ENCODE results near the gene RET. TPM values are rescaled to one million over a fixed set of nuclear protein-coding genes. Genes with fewer than 3 reads are reported as not detected.

RET gene
- total and polyA plus RNA-seq, 2 experiments from 2014 or later: 0.50 TPM; not detected in 1

DNA sequence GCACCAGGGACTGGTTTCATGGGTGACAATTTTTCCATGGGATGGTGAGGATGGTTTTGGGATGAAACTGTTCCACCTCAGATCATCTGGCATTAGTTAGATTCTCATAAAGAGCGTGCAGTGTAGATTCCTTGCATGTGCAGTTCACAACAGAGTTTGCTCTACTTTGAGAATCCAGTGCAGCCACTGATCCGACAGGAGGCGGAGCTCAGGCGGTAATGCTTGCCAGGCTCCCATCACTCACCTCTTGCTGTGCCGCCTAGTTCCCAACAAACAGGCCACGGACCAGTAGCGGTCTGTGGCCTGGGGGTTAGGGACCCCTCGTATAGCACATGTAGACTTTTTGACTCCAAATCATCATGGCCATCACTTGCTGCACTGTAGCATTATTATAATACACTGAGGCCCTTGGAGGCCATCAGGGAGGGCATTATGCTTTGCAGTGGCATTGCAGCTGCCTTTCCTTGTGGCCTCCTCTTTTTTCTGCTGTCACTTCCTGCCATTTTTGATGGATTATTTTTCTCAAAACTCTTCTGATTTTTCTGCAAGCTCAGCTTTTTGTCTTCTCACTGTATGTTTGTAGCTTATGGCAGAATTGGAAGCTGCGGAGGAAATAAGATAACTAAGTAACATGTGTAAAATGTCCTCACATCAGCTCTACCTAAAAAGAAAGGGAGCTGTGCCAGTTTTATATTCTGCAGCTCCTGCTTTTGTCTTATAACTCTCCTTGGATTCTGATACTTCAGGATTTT is 79.9 kb downstream of the RET start:
- TF ChIP-seq EZH2phosphoT487 (IDR thresholded peaks at IDR 0.05; ENCODE audit: low read depth, severe bottlenecking, unreplicated experiment): no peak
- TF ChIP-seq EZH2 (IDR thresholded peaks at IDR 0.05; ENCODE audit: borderline replicate concordance): no peak
- TF ChIP-seq, protein P1, sequence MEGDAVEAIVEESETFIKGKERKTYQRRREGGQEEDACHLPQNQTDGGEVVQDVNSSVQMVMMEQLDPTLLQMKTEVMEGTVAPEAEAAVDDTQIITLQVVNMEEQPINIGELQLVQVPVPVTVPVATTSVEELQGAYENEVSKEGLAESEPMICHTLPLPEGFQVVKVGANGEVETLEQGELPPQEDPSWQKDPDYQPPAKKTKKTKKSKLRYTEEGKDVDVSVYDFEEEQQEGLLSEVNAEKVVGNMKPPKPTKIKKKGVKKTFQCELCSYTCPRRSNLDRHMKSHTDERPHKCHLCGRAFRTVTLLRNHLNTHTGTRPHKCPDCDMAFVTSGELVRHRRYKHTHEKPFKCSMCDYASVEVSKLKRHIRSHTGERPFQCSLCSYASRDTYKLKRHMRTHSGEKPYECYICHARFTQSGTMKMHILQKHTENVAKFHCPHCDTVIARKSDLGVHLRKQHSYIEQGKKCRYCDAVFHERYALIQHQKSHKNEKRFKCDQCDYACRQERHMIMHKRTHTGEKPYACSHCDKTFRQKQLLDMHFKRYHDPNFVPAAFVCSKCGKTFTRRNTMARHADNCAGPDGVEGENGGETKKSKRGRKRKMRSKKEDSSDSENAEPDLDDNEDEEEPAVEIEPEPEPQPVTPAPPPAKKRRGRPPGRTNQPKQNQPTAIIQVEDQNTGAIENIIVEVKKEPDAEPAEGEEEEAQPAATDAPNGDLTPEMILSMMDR (IDR thresholded peaks at IDR 0.05; ENCODE audit: poor library complexity): no peak
- no peak overlapping the region for H3K27ac ChIP-seq

GRCh38 chr10:43158636-43159035 is 81.8 kb downstream of the RET start:
- Histone ChIP-seq H3K27me3 (no peaks in the 10 kb centered on the region), H3K4me3 (no peak overlapping the region), H3K27ac (no peak overlapping the region), H4K20me1 (ENCODE audit: insufficient read depth, poor library complexity, severe bottlenecking) (no peaks in the 10 kb centered on the region), H3K79me2 (peaks cover 39% of the 10 kb centered on the region), H3K9me2 (replicated peaks; ENCODE audit: insufficient read depth) (no peaks in the 10 kb centered on the region), H3K9me3 (ENCODE audit: low read depth) (no peaks in the 10 kb centered on the region), H3K4me1 (ENCODE audit: insufficient read depth) (no peaks in the 10 kb centered on the region), H3K4me2 (no peak overlapping the region), H2AFZ (no peak overlapping the region), H3K36me3 (replicated peaks; ENCODE audit: insufficient read depth, low read depth) (no peaks in the 10 kb centered on the region)
- no peak for DNase-seq (ENCODE audit: low spot score)
- 85% methylated on average over 6 of the region's 6 CpGs for WGBS (ENCODE audit: low lambda C conversion rate, missing lambda C conversion rate)
- TF ChIP-seq, protein P1 (IDR thresholded peaks at IDR 0.05; ENCODE audit: poor library complexity): no peak
- TF ChIP-seq EZH2phosphoT487 (IDR thresholded peaks at IDR 0.05; ENCODE audit: low read depth, severe bottlenecking, unreplicated experiment): no peak
- no peak for TF ChIP-seq EZH2 (IDR thresholded peaks at IDR 0.05; ENCODE audit: borderline replicate concordance)

More for the DNA sequence above, 79.9 kb downstream of the RET start:
- Histone ChIP-seq H4K20me1 (ENCODE audit: insufficient read depth, poor library complexity, severe bottlenecking) (no peaks in the 10 kb centered on the region), H2AFZ (no peak overlapping the region), H3K4me2 (no peak overlapping the region), H3K79me2 (peaks cover 56% of the 10 kb centered on the region), H3K4me1 (ENCODE audit: insufficient read depth) (no peaks in the 10 kb centered on the region), H3K9me2 (replicated peaks; ENCODE audit: insufficient read depth) (no peaks in the 10 kb centered on the region), H3K4me3 (no peak overlapping the region), H3K27me3 (no peaks in the 10 kb centered on the region), H3K9me3 (ENCODE audit: low read depth) (no peaks in the 10 kb centered on the region), H3K36me3 (replicated peaks; ENCODE audit: insufficient read depth, low read depth) (no peaks in the 10 kb centered on the region)
- no peak for DNase-seq (ENCODE audit: low spot score)
- WGBS (ENCODE audit: low lambda C conversion rate, missing lambda C conversion rate): 61% methylated on average over 9 of the region's 9 CpGs

- Histone ChIP-seq H3K36me3 (replicated peaks; ENCODE audit: insufficient read depth, low read depth) (no peaks in the 10 kb centered on the region), H3K9me2 (replicated peaks; ENCODE audit: insufficient read depth) (no peaks in the 10 kb centered on the region), H3K4me3 (no peak overlapping the region), H3K27me3 (no peaks in the 10 kb centered on the region), H3K79me2 (peaks cover 23% of the 10 kb centered on the region), H3K4me2 (peak overlapping the region; percentile 14), H3K4me1 (ENCODE audit: insufficient read depth) (no peaks in the 10 kb centered on the region), H4K20me1 (ENCODE audit: insufficient read depth, poor library complexity, severe bottlenecking) (no peaks in the 10 kb centered on the region), H3K9me3 (ENCODE audit: low read depth) (no peaks in the 10 kb centered on the region), H3K27ac (no peak overlapping the region), H2AFZ (no peak overlapping the region)
- 89% methylated on average over 1 of the region's 1 CpG for WGBS (ENCODE audit: low lambda C conversion rate, missing lambda C conversion rate)
- no peak for TF ChIP-seq EZH2phosphoT487 (IDR thresholded peaks at IDR 0.05; ENCODE audit: low read depth, severe bottlenecking, unreplicated experiment)
- TF ChIP-seq, protein P1 (IDR thresholded peaks at IDR 0.05; ENCODE audit: poor library complexity): no peak
- TF ChIP-seq EZH2 (IDR thresholded peaks at IDR 0.05; ENCODE audit: borderline replicate concordance): no peak
- DNase-seq (ENCODE audit: low spot score): no peak
Measured at GRCh38 chr10:43160046-43160920, 83.4 kb downstream of the RET start.

Measured in hepatocyte (in vitro differentiated cells).